ENCODE measurements around the gene CHST9.

Gene CHST9

GRCh38 chr18:26862084-26862483, 323.0 kb downstream of the CHST9 start:
- no peak for DNase-seq
